Fibroblast of lung (primary cell): ENCODE data around the gene MRPL27. TPM values are rescaled to one million over a fixed set of nuclear protein-coding genes. Genes with fewer than 3 reads are reported as not detected.

ENCODE experiments used
- DNase-seq, 2 donors: peaks; one replicate each; pipeline versions ENCODE4 v3.0.0 to v3.0.0-alpha.2; 2010; ENCODE audit warnings: low read depth in 2 of 2
- H2AFZ ChIP-seq: 2 replicates; pipeline ENCODE4 v1.5.1; 2012; ENCODE audit warnings: low read length, control low read depth, inconsistent platforms
- H3K27ac ChIP-seq: 2 replicates; pipeline ENCODE4 v1.5.1; 2011; ENCODE audit warnings: low read length, control low read depth; ENCODE audit not compliant: insufficient read depth
- H3K27me3 ChIP-seq: 2 replicates; pipeline ENCODE4 v1.5.1; 2011; ENCODE audit warnings: mild to moderate bottlenecking, low read length; ENCODE audit not compliant: control insufficient read depth, insufficient read depth
- H3K36me3 ChIP-seq: 2 replicates; pipeline ENCODE4 v1.5.1; 2011; ENCODE audit warnings: low read length; ENCODE audit not compliant: control insufficient read depth, insufficient read depth
- H3K4me1 ChIP-seq: 2 replicates; pipeline ENCODE4 v1.5.1; 2011; ENCODE audit warnings: low read length; ENCODE audit not compliant: control insufficient read depth, insufficient read depth; ENCODE audit errors: extremely low read depth
- H3K4me2 ChIP-seq: 2 replicates; pipeline ENCODE4 v1.5.1; 2011; ENCODE audit warnings: low read length, control low read depth; ENCODE audit not compliant: insufficient read depth; ENCODE audit errors: extremely low read depth
- H3K4me3 ChIP-seq, 4 experiments: fragments of 200-600 bp in 1 of 4; sonication (generic) in 1 of 4; replicated peaks in 1 of 4; 2 replicates each; pipeline ENCODE4 v1.5.1; 2011 to 2016; ENCODE audit warnings: low read length in 4 of 4, low read depth in 3 of 4, mild to moderate bottlenecking in 3 of 4, control low read depth in 2 of 4, inconsistent platforms in 1 of 4, mixed read lengths in 1 of 4; ENCODE audit not compliant: insufficient read depth in 1 of 4; ENCODE audit errors: control extremely low read depth in 1 of 4
- H3K79me2 ChIP-seq: 2 replicates; pipeline ENCODE4 v1.5.1; 2012; ENCODE audit warnings: mild to moderate bottlenecking, low read length, inconsistent platforms; ENCODE audit not compliant: control insufficient read depth, insufficient read depth
- H3K9ac ChIP-seq: 2 replicates; pipeline ENCODE4 v1.5.1; 2011; ENCODE audit warnings: mild to moderate bottlenecking, low read length, control low read depth; ENCODE audit not compliant: insufficient read depth
- H3K9me3 ChIP-seq: 2 replicates; pipeline ENCODE4 v1.5.1; 2012; ENCODE audit warnings: low read depth, low read length; ENCODE audit not compliant: control insufficient read depth, insufficient read depth
- H4K20me1 ChIP-seq: 2 replicates; pipeline ENCODE4 v1.5.1; 2011; ENCODE audit warnings: low read length; ENCODE audit not compliant: control insufficient read depth, insufficient read depth; ENCODE audit errors: extremely low read depth
- EZH2 ChIP-seq: IDR thresholded peaks from 2 replicates; pipeline ENCODE4 v1.5.1; 2012; ENCODE audit warnings: low read length, control low read depth, mild to moderate bottlenecking; ENCODE audit errors: missing control alignments
- polyA plus RNA-seq, 2 donors: library from polyadenylated mRNA; depleted of rRNA in 1 of 2; stranded (reverse) in 1 of 2; unstranded in 1 of 2; fragments of >200 nt; gene quantifications; 2 replicates each; pipeline ENCODE4 v1.2.1, GENCODE V29; 2011 to 2012; ENCODE audit warnings: missing spikeins in 1 of 2
- total RNA-seq: library from RNA; depleted of rRNA; stranded (reverse); fragments of >200 nt; gene quantifications from 2 replicates; pipeline ENCODE4 v1.2.1, GENCODE V29; 2014
- TF ChIP-seq, protein P1 (sequence below), 2 donors: IDR thresholded peaks in 1 of 2; conservative IDR thresholded peaks in 1 of 2; 1 replicate in 1 of 2; 2 replicates in 1 of 2; pipeline ENCODE4 v1.5.1; 2011 to 2012; ENCODE audit warnings: low read length in 2 of 2, control low read depth in 1 of 2, inconsistent platforms in 1 of 2, low read depth in 1 of 2, mild to moderate bottlenecking in 1 of 2

The MRPL27 gene
- total and polyA plus RNA-seq, 2 donors (not counting 1 experiment from before 2014, with no cell fraction given): 53.3 to 113 TPM

DNA sequence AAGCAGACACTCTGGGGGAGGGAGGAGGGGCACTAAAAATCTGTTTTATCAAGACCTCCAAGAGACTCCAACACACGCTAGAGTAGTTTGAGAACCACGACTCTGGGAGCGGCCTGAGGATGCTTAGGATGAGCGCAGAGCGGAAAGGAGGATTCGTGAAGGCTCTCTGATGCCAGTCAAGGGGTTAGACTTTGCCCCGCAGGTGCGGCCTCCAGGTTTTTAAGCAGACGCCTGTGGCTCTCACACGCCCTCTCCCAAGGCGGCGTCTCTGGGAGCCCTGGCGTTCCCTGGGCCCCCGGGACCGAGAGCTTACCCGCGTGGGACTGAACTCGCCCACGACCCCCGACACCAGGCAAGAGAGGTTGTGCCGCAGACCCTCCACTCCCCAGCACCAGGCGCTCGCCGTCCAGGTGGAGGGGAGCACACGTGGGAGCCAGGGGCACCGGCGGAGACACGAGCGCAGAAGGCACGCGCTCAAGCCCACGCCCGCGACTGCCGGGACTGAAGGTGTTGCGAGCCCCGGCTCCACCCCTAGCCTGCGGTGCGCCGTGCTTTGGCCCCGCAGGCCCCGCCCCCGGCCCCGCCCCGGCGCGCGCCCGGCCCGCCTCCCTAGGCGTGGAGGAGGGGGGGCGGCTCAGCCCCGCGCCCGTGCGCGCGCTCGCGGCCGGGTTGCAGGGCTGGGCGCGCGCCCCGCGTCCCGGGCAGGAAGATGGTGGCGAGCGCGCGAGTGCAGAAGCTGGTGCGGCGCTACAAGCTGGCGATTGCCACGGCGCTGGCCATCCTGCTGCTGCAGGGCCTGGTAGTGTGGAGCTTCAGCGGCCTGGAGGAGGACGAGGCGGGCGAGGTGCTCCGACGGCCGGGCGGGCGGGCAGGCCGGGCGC is 27.3 kb downstream of the MRPL27 start, which contains the start of gene XYLT2:
Gene XYLT2 (plus strand): TSS at position 695 of the 881 bp plus-strand sequence. CDS start 15 bp downstream, at position 710.
- H3K27me3 ChIP-seq: peaks cover 2% of the 10 kb centered on the region
- H3K4me3 ChIP-seq: peak within 1 kb of the TSS; percentile 75 to 92 (median 88)
- H3K4me1 ChIP-seq: peaks cover 9% of the 10 kb centered on the region
- DNase-seq: peak; percentile 77 to 91
- H3K9ac ChIP-seq: peak within 1 kb of the TSS; percentile 77
- H3K36me3 ChIP-seq: peaks cover 1% of the 10 kb centered on the region
- TF ChIP-seq, protein P1, sequence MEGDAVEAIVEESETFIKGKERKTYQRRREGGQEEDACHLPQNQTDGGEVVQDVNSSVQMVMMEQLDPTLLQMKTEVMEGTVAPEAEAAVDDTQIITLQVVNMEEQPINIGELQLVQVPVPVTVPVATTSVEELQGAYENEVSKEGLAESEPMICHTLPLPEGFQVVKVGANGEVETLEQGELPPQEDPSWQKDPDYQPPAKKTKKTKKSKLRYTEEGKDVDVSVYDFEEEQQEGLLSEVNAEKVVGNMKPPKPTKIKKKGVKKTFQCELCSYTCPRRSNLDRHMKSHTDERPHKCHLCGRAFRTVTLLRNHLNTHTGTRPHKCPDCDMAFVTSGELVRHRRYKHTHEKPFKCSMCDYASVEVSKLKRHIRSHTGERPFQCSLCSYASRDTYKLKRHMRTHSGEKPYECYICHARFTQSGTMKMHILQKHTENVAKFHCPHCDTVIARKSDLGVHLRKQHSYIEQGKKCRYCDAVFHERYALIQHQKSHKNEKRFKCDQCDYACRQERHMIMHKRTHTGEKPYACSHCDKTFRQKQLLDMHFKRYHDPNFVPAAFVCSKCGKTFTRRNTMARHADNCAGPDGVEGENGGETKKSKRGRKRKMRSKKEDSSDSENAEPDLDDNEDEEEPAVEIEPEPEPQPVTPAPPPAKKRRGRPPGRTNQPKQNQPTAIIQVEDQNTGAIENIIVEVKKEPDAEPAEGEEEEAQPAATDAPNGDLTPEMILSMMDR (conservative IDR thresholded peaks at IDR 0.05 in 1 of 2, IDR thresholded peaks at IDR 0.05 in 1 of 2; ENCODE audit: low read depth in 1 of 2, low read length in 2 of 2): no peak
- no peak for TF ChIP-seq EZH2
- H4K20me1 ChIP-seq: no peaks in the 10 kb centered on the region
- H3K9me3 ChIP-seq: no peaks in the 10 kb centered on the region
- H3K79me2 ChIP-seq: peaks cover 13% of the 10 kb centered on the region
- H2AFZ ChIP-seq: peak within 1 kb of the TSS; percentile 91
- peak within 1 kb of the TSS; percentile 93 for H3K4me2 ChIP-seq
- peak within 1 kb of the TSS; percentile 58 for H3K27ac ChIP-seq

DNA sequence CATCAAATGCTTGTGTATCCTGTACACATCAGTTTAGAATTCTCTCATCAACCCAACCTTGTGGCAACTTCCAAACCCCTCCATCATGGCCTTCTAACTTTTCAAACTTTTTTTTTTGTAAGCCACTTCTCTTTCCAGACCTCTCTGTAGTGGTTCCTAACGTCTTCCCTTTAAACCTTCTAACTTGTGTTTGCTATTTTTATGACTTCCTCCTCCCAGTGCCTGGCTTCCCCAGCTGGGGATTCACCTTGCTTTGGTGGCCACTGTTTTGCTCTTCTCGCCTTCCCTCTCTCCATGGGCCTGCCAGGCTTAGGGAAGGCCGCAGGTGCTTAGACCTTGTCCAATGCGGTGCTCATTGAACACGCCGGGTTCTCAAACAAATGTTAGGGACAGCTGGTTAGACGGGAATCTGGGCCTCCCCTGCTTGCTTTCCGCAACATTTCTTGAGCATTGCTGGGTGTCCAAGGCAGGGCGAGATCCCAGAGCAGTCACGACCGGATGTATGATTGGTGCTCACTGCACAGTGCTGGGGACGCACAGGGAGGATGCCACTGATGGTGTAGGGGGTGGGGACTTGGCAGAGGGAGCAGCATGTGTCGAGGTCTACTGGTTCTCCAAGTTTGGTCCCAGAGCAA is 28.1 kb downstream of the MRPL27 start:
- no peak for DNase-seq
- TF ChIP-seq, protein P1 (conservative IDR thresholded peaks at IDR 0.05 in 1 of 2, IDR thresholded peaks at IDR 0.05 in 1 of 2; ENCODE audit: low read depth in 1 of 2, low read length in 2 of 2): no peak
- no peak for TF ChIP-seq EZH2
- no peak overlapping the region for H2AFZ ChIP-seq
- peaks cover 2% of the 10 kb centered on the region for H3K27me3 ChIP-seq
- H3K36me3 ChIP-seq: no peaks in the 10 kb centered on the region
- no peak overlapping the region for H3K4me2 ChIP-seq
- H3K9me3 ChIP-seq: no peaks in the 10 kb centered on the region
- H3K9ac ChIP-seq: no peak overlapping the region
- peaks cover 9% of the 10 kb centered on the region for H3K4me1 ChIP-seq
- H3K27ac ChIP-seq: no peak overlapping the region
- H3K79me2 ChIP-seq: peaks cover 12% of the 10 kb centered on the region
- H4K20me1 ChIP-seq: no peaks in the 10 kb centered on the region
- H3K4me3 ChIP-seq: no peak overlapping the region

DNA sequence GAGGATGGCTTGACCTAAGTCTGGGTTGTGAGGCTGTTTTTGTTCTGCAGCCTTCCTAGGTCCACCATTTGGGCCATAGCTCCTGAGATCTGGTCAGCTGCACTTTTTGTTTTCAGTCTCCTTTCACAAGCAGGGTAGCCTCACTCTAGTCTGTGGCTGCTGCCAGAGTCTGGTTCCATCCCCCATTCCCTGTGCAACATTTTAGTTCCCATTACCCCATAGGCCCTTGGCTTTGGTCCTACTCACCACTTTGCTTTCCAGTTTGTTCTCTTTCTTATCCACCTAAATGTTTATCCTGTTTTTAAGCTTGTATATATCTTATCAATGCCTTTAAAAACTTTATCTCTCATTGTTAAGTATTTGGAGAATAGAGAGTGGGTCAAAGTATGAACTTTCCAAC is 33.6 kb downstream of the MRPL27 start:
- DNase-seq: no peak
- H4K20me1 ChIP-seq: no peaks in the 10 kb centered on the region
- H3K4me1 ChIP-seq: no peaks in the 10 kb centered on the region
- H3K79me2 ChIP-seq: no peaks in the 10 kb centered on the region
- H3K9ac ChIP-seq: no peak overlapping the region
- TF ChIP-seq, protein P1 (conservative IDR thresholded peaks at IDR 0.05 in 1 of 2, IDR thresholded peaks at IDR 0.05 in 1 of 2; ENCODE audit: low read depth in 1 of 2, low read length in 2 of 2): no peak
- no peak for TF ChIP-seq EZH2
- no peaks in the 10 kb centered on the region for H3K9me3 ChIP-seq
- no peaks in the 10 kb centered on the region for H3K36me3 ChIP-seq
- H3K27me3 ChIP-seq: peaks cover 5% of the 10 kb centered on the region
- no peak overlapping the region for H2AFZ ChIP-seq
- H3K4me2 ChIP-seq: no peak overlapping the region
- H3K4me3 ChIP-seq: no peak overlapping the region
- no peak overlapping the region for H3K27ac ChIP-seq
